Posterior vena cava (tissue), 2 donors: Measurements from ENCODE around the gene EFHB. TPM values are rescaled to one million over a fixed set of nuclear protein-coding genes. Genes with fewer than 3 reads are reported as not detected.
"Not testable (repeated sequence)": the region's sequence is repeated elsewhere in the genome, so short reads cannot be mapped to it uniquely, and the experiment has no call there.

Experiments
- DNase-seq: peaks from one replicate; pipeline ENCODE4 v3.0.0-alpha.2; 2020; ENCODE audit warnings: low spot score
- intact Hi-C, 2 donors: fragments of 100-400 bp; cut with DNase I; formaldehyde crosslinking; loops; one replicate each; pipeline versions ENCODE4 v1.14.1 to v1.14.2; 2022 to 2023
- total RNA-seq, 2 donors: library from RNA; stranded (reverse); fragmentation: NEBNext Ultra II Directional; extraction: Animal tissue kit (Norgen Biotek cat#: 25700); gene quantifications; one replicate each; pipeline ENCODE4 v1.2.1, GENCODE V29; 2021
- donor health status: DM: yes; HTN: yes; CAD: no.
- donor health status: DM: yes; HTN: yes; CAD: no.

EFHB gene
- total RNA-seq, 2 donors from 2014 or later: 0.90 to 1.1 TPM

DNA sequence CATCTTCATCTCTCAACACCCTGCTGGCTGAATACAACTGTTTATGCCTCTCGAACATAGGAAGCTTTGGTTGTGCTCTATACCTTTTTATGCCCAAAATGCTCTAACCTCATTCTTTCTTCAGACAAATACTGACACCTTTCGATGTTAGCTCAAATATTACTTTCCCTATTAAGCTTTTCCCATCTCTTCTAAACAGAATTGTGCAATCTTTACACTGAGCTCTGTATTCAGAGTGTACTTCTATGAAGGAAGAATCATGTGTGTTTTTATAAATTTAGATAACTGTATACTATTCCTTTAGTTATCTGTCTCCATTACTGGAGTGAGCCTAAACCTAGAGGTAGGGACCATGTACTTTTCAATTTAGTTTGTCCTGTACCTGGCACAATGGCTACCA, 1.6 kb downstream of the EFHB start:
- no peak for DNase-seq
- intact Hi-C loops: no loop called here

DNA sequence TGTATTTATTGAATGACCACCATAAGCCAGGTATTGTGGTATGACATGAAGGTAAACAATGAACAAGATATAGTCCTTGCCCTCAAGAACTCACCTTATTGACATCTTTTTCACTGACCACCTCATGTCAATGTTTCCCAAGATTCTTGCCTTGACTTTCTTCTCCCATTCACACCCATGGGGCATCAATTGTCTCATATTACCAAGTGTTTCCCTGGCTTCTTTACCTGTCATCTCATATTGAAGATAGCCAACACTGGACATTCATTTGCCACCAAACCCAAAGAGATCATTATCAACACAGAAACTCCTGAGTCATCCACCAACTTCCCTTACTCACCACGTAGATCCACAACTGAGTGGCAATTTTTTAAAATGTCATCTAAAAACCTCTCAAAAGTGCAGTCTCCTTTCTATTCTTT, 2.2 kb downstream of the EFHB start:
- intact Hi-C loops: no loop called here
- DNase-seq: no peak

DNA sequence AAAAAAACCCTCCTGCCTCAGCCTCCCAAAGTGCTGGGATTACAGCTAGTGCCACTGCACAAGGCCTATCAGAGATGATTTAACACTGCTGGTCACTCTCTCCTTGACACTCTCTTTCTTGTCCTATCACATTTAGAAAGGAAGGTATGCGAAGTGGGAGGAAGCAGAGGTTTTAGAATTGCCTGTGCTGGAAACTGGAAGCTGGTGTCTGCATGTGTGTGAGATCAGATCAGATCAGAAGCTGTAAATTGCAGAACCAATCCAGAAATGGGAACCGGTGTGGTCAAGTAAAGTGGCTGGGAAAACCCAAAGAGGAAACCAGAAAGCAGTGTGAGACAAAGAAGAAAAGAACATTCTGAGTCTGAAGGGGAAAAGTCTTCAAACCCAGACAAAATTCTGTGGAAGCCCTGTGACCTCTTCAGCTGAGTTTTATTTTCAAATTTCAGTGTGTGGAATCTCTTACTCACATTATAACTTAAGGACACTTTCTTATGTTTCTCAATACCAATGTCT, 2.8 kb downstream of the EFHB start:
- DNase-seq: no peak
- intact Hi-C loops: no loop called here

DNA sequence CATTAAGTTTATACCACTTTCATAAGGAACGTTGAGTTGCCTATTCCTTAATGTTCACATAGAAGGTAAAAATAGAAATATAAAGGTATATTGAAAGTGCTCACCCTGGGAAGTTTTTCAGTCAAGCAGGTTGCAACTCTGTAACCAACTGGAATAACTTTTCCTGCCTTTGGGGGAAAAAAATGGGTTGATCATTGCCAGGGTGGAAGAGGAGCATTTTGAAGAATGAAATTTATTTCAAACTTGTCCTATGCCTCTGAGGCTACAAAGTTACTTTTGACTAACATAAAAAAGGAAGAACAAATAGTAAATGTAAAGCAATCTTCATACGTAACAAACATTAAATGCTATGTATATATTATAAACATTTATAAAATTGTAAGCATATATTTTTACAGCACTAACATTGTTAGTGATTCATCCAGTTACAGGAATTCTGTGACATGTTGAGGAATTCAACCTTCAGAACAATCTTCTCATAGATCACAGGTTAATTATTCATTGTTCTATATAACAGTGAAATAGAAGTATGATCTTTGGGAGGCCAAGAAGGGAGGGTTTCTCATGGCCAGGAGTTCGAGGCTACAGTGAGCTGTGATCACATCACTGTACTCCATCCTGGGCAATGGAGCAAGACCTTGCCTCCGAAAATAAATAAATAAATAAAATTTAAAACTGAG, 13.5 kb downstream of the EFHB start:
- intact Hi-C loops: no loop called here
- no peak for DNase-seq

DNA sequence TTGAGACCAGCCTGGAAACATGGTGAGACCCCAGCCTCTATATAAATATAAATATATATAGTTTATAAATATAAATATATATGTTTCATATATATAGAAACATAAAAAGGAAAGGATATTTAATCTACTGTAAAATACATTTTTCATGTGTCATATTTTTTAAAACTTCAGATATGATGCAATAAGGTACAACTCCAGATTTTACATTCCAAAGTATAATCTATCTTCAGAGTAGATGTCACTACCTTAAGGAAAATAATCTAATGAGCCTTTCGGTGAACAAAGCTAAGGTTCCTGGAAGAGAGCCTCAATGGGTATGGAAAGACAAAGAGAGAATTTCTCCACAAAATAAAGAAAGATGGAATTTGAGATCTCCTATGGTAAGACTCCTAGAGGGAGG, 16.9 kb downstream of the EFHB start:
- intact Hi-C loops: loop anchor here in 1 of 2 donors (5.0 kb wide), 1 partner anchor 480 kb away; no protein-coding TSS in a partner anchor

DNA sequence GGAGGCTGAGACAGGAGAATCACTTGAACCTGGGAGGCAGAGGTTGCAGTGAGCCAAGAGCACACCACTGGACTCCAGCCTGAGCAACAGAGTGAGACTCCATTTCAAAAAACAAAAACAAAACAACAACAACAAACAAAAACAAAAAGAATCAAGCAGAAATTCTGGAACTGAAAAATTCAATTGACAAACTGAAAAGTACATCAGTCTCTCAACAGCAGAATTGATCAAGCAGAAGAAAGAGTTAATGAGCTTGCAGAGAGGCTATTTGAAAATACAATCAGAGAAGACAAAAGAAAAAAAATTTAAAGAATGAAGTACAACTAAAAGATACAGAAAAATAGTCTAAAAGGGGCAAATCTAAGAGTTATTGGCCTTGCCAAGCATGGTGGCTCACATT, 22.6 kb downstream of the EFHB start:
- no peak for DNase-seq
- intact Hi-C loops: no loop called here

More for the DNA sequence above, 16.9 kb downstream of the EFHB start:
- no peak for DNase-seq

DNA sequence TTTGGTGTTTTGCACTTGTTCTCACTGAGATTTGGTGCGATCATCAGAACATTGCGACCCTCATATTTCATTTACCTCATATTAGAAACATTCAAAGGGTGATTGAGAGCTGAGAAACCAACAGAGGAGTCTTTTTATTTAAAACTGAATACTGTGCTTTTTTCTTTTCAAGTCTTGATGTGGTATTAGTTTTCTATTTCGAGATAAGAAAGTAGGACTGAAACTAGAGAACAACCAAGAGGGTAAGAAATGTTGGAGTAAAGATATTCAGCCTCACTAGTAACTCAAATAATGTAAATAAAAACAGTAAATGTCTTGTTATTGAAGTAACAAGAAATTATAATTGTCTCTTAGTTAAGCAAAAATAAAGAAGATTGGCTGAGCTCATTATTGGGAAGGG, 26.5 kb downstream of the EFHB start:
- no peak for DNase-seq
- intact Hi-C loops: no loop called here

DNA sequence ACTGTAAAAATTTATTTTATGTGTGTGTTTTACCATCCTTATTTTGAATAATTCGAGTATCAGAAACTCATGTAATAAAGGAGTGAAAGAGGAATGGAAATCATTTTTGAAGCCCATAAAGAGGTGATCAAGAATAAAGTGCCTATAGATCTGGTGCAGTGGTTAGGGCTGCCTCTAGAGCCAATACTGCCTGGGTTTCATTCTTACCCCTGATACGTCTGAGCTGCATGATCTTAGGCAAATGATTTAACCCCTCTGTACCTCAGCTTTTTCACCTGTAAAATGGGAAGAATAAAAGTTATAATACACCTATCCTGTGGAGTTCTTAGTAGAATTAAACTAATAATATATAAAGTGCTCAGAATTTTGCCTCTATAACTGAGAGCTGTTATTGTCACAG, 30.4 kb downstream of the EFHB start:
- intact Hi-C loops: no loop called here

DNA sequence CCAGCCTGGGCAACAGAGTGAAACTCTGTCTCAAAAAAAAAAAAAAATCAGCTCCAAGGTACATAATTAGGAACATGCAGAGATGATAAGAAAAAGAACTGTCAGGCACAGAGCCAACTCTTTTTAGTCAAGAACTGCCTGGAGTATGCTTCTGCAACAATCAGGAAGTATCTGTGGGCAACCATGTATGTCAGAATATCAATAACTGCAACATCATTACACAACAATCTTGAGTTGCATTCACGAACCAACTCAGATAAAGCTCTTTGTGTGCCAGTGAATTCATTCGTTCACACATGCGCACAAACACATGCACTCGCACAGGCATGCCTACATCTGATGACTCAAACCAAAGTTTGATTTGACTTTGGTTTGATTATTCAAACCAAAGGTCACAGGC, 32.1 kb downstream of the EFHB start:
- DNase-seq: no peak
- intact Hi-C loops: no loop called here

More for the DNA sequence above, 30.4 kb downstream of the EFHB start:
- DNase-seq: no peak

DNA sequence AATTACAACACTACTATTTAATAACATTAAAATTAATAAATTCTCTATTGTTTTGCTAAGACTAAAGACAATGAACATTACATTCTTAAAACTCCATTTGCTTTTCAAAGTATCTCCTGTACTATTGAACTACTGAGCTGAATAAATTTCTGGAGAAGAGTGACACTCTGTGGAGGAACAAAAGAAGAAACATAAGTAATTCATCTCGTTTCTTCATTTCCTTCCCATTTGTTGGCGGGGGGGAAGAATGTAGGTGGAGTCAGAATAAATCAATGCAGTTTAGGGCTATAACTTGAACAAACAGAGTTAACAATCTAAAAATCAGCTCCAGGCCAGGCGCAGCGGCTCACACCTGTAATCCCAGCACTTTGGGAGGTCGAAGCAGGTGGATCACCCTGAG, 32.7 kb downstream of the EFHB start:
- no peak for DNase-seq
- intact Hi-C loops: no loop called here

DNA sequence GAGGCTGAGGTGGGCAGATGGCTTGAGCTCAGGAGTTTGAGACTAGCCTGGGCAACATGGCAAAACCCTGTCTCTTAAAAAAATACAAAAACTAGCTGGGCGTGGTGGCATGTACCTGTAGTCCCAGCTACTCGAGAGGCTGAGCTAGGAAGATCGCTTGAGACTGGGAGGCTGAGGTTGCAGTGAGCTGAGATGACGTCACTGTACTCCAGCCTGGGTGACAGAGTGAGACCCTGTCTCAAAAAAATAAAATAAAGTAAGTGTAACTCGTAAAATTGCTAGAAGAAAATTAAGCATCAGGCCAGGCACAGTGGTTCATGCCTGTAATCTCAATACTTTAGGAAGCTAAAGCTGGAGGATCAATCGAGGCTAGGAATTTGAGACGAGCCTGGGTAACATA, 34.2 kb downstream of the EFHB start:
- intact Hi-C loops, DNase-seq: not testable (repeated sequence)

DNA sequence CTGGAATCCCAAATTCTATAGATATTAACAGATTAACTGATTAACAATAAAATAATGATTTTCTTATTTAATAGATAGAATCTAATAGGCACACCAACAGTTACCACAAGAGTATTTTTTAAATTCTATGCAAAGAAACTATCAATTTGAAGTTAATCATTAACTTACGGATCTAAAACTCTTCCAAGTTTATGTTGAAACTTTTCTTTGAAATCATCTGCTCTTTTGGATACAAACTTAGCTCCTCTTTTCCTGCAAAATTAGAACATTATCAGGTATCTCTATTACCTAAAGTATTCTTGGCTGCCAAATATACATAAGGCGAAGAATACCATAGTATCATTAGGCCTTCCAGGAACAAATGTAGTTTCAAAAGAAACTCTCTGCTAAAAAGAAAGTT, 34.8 kb downstream of the EFHB start:
- DNase-seq: no peak
- intact Hi-C loops: no loop called here

DNA sequence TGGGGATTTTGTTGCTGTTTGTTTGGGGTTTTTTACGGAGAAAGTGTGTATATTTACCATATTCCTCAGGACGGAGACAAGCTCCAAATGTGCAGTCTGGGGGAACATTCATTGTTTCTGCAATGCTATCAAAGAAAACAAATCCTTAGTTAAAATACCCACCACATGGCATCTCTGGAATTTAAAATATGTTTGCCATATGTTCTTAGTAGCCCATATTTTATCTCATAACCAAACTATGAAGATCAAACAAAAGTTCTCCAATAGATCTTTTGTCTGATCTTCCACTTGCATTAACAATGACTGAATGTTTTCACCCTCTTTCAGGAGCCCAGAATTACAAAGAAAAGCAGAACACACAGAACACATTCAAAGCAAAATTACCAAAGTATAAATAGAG, 35.3 kb downstream of the EFHB start:
- intact Hi-C loops: no loop called here
- DNase-seq: no peak

DNA sequence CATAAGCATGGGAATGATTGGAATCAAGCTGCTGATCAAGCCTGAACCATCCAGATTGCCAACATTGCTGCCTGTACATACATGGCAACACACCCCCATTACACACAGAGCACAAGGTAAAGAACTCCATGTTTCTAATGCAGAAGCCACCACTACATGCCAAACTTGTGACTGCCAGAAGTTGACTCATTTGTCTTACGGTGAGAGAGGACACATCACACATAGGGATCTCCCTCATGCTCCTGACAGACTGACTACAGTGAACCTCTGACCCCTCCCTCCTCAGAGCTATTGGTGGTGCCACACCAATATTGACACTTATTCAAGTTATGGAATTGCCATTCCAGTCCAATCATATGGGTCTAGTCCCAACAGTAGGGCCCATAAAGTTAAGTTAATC, 42.3 kb downstream of the EFHB start:
- no peak for DNase-seq
- intact Hi-C loops: no loop called here

DNA sequence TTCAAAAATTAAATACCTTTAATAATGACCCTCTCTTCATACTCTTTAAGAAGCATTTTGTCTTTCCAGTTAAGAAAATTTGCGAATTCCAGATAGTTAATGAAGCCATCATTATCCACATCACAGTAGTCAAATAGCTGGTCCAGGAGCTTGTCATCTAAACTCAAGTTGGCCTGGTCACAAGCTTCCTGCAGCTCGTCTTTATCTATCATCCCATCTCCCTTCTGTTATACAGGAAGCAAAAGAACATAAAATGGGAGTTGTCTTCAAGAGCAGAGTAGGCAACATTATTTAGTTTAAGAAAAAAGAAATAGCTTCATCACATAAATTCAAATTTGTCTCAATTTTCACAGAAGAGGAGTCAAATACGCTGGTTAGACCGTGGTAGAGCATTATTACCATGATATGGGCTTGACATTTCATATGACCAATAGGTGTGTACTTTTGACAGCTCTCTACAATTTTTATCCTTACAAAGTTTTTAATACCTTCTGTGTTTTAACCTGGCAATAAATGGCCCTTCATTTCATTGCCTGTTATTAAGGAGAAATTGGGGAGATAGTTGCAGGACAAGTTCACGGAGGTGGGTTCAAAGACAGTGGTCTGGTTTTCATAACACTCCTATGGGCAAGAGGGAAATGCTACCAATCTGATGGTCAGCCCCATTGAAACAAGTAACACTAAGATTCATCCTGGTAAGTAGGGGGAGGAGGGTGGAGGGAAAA, 45.4 kb downstream of the EFHB start:
- no peak for DNase-seq
- intact Hi-C loops: no loop called here

DNA sequence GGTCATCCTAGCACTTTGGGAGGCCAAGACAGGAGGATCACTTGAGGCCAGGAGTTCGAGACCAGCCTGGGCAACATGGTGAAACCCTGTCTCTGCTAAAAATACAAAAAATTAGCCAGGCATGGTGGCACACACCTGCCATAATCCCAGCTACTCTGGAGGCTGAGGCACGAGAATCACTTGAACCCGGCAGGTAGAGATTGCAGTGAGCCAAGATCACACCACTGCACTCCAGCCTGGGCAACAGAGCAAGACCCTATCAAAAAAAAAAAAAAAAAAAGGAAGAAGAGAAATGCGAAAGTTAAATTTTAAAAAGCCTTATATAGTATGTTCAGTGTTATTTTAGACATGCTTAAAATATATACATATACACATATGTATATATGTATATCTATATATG, 46.9 kb downstream of the EFHB start:
- DNase-seq, intact Hi-C loops: not testable (repeated sequence)

DNA sequence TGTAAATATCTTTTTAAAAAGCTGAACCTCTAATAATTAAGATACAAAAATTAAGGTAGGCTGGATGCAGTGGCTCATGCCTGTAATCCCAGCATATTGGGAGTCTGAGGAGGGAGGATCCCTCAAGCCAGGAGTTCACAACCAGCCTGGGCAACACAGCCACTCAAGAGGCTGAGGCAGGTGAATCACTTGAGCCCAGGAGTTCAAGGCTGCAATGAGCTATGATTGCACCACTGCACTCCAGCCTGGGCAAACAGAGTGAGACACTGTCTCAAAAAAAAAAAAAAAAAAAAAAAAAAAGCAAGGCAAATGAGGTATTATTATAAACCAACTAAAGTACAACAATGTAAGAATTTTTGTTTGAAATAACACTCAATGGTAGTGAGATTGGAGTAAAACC, 47.6 kb downstream of the EFHB start:
- DNase-seq: no peak
- intact Hi-C loops: no loop called here

DNA sequence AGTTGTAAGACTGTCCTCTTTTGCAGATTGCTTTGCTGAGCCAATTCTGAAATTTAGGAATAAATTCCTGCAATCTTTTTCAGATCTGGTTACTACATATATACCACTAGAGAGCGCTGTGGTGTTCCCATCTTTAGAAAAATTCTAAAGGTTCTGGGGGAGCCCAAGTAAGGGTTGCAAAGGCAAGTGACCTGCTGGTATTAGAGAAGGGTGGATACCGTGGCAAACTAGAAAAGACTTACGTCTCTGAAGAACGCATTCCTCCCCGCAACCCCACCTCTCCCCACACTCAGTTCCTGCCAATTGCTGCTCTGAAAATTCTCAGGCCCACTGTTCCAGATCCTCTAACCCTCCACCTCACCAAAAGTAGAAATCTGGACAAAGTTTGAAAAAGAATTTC, 48.5 kb downstream of the EFHB start:
- intact Hi-C loops: no loop called here
- DNase-seq: no peak

DNA sequence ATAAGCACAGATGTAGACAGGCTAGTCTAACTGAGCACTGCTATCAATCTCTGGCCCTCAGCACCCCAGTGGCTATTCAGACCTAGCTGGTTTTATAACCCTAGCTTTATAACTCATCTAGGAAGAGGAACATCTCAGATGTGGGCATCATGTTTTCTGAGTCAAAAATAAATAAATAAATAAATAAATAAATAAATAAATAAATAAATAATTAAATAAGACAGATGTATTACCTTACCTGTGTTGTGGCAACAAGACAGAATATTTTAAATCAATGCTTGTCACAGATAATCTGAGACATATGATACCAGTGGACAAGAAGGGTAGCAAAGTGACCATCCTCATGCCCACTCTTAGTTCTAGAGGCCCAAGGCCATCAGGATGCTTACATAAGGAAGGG, 52.2 kb downstream of the EFHB start:
- DNase-seq: no peak
- intact Hi-C loops: no loop called here

DNA sequence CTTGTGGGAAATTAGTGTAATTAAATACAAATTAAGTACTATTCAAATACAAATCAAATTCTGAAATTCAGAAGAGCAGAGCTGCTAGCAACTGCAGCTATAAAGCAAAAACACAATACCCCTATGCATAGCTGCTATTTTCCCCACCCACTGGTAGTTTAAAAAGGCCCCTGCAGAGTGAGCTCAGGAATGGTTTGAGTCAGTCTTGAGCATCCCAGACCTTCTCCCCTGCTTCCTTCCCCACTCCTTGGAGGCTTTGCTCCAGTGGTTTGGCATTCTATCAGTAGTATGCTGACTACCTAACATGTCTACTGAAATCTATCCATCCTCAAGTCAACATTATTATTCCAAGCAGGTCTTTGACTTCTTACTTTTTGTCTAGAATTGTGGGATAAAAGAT, 53.0 kb downstream of the EFHB start:
- no peak for DNase-seq
- intact Hi-C loops: no loop called here

DNA sequence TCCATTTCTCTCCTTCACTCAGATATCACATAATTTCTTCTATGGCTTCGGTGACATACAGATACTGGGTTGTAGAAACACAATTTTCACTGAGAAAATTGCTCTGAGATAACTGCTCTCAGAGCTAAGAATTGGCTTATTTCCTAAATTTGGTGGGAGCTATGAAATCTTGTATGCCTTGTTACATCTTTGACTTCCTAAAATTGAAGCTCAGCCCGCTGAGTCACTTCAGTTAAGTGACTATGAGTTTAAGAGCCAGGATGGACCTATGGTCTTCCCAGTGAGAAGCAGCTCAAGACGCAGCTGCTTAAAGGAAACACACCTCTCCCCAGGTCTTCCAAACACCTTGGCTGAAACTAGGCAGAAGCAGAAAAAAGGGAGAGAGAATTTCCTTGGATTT, 56.4 kb downstream of the EFHB start:
- DNase-seq: no peak
- intact Hi-C loops: no loop called here
